Neural crest cell (in vitro differentiated cells): ENCODE measurements around the gene SLC7A4. TPM values are rescaled to one million over a fixed set of nuclear protein-coding genes. Genes with fewer than 3 reads are reported as not detected.

Experiments
- DNase-seq: peaks from one replicate; pipeline ENCODE4 v3.0.0; 2021; ENCODE audit warnings: low read depth, mixed read lengths, low spot score
- H3K27ac Mint-ChIP-seq: one replicate; pipeline ENCODE4 v1.8.0; 2021; ENCODE audit warnings: mild to moderate bottlenecking, mixed read lengths; ENCODE audit not compliant: unreplicated experiment
- H3K27me3 Mint-ChIP-seq: 2 replicates; pipeline ENCODE4 v1.8.0; 2021; ENCODE audit warnings: low read depth, mild to moderate bottlenecking, mixed read lengths
- H3K36me3 Mint-ChIP-seq: 2 replicates; pipeline ENCODE4 v1.8.0; 2021; ENCODE audit warnings: low read depth, mild to moderate bottlenecking, mixed read lengths
- H3K4me1 Mint-ChIP-seq: 2 replicates; pipeline ENCODE4 v1.8.0; 2021; ENCODE audit warnings: mixed read lengths
- H3K4me3 Mint-ChIP-seq: one replicate; pipeline ENCODE4 v1.8.0; 2021; ENCODE audit warnings: mild to moderate bottlenecking, mixed read lengths
- H3K9me3 Mint-ChIP-seq: 2 replicates; pipeline ENCODE4 v1.8.0; 2021; ENCODE audit warnings: mixed read lengths
- total RNA-seq: library from RNA; stranded (reverse); gene quantifications from 2 replicates; pipeline ENCODE4 v1.2.1, GENCODE V29; 2021
- TF ChIP-seq, protein P1 (sequence below): fragments of 200-600 bp; sonication (generic); conservative IDR thresholded peaks from 2 replicates; pipeline ENCODE4 v1.5.0; 2021; ENCODE audit warnings: antibody characterized with exemption, mild to moderate bottlenecking

The SLC7A4 gene
- total RNA-seq, 1 donor from 2014 or later, result 0.26 TPM

DNA sequence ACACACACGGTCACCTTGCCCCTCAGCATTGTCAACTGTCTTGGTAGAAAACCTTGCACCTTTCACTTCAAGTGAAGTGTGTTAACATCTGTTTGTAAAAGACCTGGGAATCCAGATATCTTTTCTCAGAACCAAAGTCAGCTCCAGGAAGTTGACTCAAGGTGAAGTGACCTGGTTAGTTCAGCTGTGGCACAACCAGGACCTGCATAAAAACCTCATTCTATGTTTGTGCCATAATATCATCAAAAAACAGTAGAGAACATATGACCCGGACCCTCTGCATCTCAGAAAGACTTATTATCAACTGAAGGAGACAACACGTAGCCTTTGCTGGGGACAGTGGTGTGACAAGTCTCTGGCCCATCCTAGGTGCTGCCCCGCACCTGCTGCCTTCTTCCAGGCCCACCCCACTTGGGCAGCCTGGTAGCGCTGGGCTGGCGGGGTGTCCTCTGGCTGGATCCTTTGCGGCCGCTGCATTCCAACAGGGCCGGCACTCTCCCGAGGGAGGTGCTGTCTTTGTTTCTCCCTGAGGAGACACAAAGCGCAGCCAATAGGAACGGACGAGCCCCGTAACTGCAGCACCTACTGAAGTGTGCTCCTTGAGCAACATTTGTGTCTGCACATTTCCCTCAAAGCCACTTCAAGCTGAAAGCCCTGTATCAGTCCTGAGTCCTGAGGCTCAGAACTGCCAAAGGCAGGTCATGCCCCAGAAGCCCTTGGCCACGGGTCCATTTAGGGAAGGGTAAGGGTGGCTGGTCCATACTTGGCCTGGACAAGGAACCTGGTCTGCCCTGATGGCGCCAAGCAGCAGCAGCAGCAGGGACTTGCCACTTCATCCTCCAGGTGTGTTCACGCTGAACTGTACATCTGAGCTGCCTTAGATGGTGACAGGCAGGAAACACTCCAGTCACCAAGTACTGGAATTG, 38.6 kb upstream of the SLC7A4 start:
- no peak for DNase-seq
- TF ChIP-seq, protein P1, sequence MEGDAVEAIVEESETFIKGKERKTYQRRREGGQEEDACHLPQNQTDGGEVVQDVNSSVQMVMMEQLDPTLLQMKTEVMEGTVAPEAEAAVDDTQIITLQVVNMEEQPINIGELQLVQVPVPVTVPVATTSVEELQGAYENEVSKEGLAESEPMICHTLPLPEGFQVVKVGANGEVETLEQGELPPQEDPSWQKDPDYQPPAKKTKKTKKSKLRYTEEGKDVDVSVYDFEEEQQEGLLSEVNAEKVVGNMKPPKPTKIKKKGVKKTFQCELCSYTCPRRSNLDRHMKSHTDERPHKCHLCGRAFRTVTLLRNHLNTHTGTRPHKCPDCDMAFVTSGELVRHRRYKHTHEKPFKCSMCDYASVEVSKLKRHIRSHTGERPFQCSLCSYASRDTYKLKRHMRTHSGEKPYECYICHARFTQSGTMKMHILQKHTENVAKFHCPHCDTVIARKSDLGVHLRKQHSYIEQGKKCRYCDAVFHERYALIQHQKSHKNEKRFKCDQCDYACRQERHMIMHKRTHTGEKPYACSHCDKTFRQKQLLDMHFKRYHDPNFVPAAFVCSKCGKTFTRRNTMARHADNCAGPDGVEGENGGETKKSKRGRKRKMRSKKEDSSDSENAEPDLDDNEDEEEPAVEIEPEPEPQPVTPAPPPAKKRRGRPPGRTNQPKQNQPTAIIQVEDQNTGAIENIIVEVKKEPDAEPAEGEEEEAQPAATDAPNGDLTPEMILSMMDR, result no peak
- Mint-ChIP-seq H3K9me3 (peaks cover 2% of the 10 kb centered on the region), H3K4me3 (no peak overlapping the region), H3K4me1 (no peaks in the 10 kb centered on the region), H3K27me3 (no peaks in the 10 kb centered on the region), H3K36me3 (no peaks in the 10 kb centered on the region), H3K27ac (no peak overlapping the region)

DNA sequence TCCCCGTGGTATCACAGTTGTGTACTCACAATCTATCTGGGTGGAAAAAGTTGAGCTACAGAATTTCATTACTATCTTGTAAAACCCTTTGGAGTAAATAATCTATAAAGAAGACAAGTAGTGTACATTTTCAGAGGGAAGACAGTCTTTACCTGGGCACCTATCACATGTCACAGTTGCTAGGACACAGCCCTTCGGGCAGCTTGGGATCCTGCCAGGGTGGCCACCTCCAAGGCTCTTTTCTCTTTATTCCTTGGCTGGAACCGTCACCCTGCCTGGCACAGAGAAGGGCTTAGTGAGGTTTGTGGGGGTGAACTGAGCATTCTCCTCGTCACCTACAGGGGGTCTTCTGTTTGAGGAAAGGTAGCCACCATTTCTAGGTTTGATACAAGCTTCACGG, 37.0 kb upstream of the SLC7A4 start:
- no peak overlapping the region for H3K27ac Mint-ChIP-seq
- no peaks in the 10 kb centered on the region for H3K4me1 Mint-ChIP-seq
- DNase-seq, result no peak
- no peak overlapping the region for H3K4me3 Mint-ChIP-seq
- H3K9me3 Mint-ChIP-seq, result peaks cover 2% of the 10 kb centered on the region
- TF ChIP-seq, protein P1, result no peak
- H3K27me3 Mint-ChIP-seq, result no peaks in the 10 kb centered on the region
- H3K36me3 Mint-ChIP-seq, result no peaks in the 10 kb centered on the region

DNA sequence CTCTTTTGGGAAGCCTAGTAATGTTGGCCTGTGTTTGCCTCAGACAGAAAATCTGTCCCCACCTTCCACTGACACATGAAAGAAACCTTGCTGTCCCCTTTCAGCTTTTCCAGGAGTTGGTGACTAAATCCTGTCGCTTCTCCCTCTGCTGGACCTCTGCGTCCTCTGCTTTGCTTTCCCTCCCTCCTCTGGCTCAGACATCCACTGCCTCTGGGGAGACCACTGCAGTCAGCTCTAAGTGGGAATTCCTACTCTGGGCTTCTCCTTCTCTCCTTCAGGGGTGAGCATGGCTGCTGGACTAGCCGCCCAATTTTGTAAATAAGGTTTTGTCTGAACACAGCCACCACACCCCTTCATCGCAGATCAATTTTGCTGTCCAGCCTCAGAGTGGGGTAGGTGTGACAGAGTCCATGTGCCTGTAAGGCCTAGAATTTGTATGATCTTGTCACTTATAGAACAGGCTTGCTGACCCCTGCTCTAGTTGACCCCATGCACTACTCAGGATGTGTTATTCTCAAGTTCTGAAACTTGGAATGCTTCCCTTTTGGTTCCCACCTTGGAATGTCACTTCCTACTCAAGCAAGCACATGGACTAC, 36.4 kb upstream of the SLC7A4 start:
- Mint-ChIP-seq H3K4me3 (no peak overlapping the region), H3K27me3 (no peaks in the 10 kb centered on the region), H3K36me3 (no peaks in the 10 kb centered on the region), H3K9me3 (peaks cover 2% of the 10 kb centered on the region), H3K27ac (no peak overlapping the region), H3K4me1 (no peaks in the 10 kb centered on the region)
- TF ChIP-seq, protein P1, result no peak
- no peak for DNase-seq

DNA sequence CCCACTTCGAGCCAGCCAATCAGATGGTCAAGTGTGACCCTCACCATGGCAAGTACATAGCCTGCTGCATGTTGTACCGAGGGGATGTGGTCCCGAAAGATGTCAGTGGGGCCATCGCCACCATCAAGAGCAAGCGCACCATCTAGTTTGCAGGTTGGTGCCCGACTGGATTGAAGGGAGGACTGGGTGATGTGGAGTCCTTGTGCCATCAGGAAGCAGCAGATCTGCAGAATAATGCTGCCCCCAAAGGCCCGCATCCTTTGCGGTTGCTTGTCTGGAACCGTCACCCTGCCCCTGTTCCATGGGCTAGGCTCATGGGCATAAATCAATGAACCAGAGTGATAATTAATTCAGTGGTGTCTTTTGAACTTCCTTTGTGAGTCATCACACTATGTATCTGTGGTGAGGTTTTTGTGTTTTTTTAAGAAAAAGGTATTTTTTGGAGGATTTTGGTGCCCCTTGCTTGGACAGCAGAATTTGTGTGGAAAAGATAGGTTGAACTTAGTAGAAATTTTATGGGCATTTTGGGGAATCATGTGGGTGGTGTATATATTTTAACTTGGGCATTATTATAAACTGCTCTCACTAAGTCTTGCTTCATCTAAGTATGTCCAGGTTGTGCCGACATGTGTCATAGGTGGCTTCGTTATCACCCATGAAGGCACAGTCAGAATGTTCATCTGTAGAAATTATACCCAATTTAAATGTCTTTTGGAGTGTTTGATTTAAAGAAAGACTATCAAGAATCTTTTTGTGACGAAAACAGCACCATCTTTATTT, 35.7 kb upstream of the SLC7A4 start:
- no peak for DNase-seq
- Mint-ChIP-seq H3K4me1 (no peaks in the 10 kb centered on the region), H3K36me3 (no peaks in the 10 kb centered on the region), H3K27ac (no peak overlapping the region), H3K9me3 (peaks cover 2% of the 10 kb centered on the region), H3K27me3 (no peaks in the 10 kb centered on the region), H3K4me3 (no peak overlapping the region)
- TF ChIP-seq, protein P1, result no peak

DNA sequence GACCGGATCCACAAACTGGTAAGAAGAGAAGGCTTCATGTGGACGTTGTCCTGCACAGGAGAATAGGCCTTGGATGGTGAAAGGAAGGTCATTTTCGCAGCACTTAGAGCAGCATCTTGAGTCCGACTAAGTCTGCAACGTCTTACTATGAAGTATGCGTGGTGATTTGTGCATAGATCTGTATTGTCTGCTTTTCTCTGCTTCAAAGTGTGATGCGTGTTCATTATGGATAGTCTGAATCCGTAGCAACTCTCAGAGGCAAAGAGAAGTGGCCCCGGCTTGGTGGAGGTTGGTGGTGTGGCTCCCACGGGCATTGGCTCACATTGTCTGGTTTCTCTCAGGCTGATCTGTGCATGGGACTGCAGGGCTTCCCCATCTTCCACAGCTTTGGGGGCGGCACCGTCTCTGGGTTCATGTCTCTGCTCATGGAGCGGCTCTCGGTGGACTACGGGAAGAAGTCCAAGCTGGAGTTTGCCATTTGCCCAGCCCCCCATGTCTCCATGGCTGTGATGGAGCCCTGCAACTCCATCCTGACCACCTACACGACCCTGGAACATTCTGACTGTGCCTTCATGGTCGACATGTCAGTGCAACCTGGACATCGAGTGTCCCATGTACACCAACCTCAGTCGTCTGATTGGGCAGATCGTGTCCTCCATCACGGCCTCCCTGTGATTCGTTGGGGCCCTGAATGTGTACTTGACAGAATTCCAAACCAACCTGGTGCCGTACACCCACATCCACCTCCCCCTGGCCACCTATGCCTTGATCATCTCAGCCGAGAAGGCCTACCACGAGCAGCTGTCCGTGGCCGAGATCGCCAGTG, 34.9 kb upstream of the SLC7A4 start:
- no peak overlapping the region for H3K27ac Mint-ChIP-seq
- DNase-seq, result no peak
- H3K4me1 Mint-ChIP-seq, result no peaks in the 10 kb centered on the region
- no peaks in the 10 kb centered on the region for H3K36me3 Mint-ChIP-seq
- no peaks in the 10 kb centered on the region for H3K27me3 Mint-ChIP-seq
- TF ChIP-seq, protein P1, result no peak
- H3K9me3 Mint-ChIP-seq, result peaks cover 1% of the 10 kb centered on the region
- no peak overlapping the region for H3K4me3 Mint-ChIP-seq
